Liver (tissue), 2 donors: ENCODE data around the gene GGTLC2.

Source experiments
- YY1 ChIP-seq: IDR thresholded peaks from 2 replicates; pipeline ENCODE4 v1.6.1; 2016; ENCODE audit warnings: antibody characterized with exemption, mild to moderate bottlenecking
- TF ChIP-seq, protein P1 (sequence below): fragments of 150-350 bp; IDR thresholded peaks from 2 replicates; pipeline ENCODE4 v1.5.1; 2017; ENCODE audit warnings: improper control_type of control experiment, low read depth, low read length; ENCODE audit not compliant: missing input control
- donor health status: healthy.

GRCh38 chr22:22684580-22685561 is 40.5 kb downstream of the GGTLC2 start:
- TF ChIP-seq, protein P1, sequence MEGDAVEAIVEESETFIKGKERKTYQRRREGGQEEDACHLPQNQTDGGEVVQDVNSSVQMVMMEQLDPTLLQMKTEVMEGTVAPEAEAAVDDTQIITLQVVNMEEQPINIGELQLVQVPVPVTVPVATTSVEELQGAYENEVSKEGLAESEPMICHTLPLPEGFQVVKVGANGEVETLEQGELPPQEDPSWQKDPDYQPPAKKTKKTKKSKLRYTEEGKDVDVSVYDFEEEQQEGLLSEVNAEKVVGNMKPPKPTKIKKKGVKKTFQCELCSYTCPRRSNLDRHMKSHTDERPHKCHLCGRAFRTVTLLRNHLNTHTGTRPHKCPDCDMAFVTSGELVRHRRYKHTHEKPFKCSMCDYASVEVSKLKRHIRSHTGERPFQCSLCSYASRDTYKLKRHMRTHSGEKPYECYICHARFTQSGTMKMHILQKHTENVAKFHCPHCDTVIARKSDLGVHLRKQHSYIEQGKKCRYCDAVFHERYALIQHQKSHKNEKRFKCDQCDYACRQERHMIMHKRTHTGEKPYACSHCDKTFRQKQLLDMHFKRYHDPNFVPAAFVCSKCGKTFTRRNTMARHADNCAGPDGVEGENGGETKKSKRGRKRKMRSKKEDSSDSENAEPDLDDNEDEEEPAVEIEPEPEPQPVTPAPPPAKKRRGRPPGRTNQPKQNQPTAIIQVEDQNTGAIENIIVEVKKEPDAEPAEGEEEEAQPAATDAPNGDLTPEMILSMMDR = peak; percentile 54
- no peak for TF ChIP-seq YY1
